Stimulated activated CD8-positive, alpha-beta memory T cell treated with anti-CD3 and anti-CD28 coated beads, Interleukin-15, amount 100 ng/mL, for 1 hour (primary cell): ENCODE data around the gene KPNB1.
"Not testable (repeated sequence)": the region's sequence is repeated elsewhere in the genome, so short reads cannot be mapped to it uniquely, and the experiment has no call there.

Experiments used
- DNase-seq: peaks from one replicate; pipeline ENCODE4 v3.0.0-alpha.2; 2020; ENCODE audit warnings: low read depth

KPNB1 gene

GRCh38 chr17:47676510-47677165, 26.9 kb downstream of the KPNB1 start:
- no peak for DNase-seq

GRCh38 chr17:47678196-47678595, 28.5 kb downstream of the KPNB1 start:
- no peak for DNase-seq

DNA sequence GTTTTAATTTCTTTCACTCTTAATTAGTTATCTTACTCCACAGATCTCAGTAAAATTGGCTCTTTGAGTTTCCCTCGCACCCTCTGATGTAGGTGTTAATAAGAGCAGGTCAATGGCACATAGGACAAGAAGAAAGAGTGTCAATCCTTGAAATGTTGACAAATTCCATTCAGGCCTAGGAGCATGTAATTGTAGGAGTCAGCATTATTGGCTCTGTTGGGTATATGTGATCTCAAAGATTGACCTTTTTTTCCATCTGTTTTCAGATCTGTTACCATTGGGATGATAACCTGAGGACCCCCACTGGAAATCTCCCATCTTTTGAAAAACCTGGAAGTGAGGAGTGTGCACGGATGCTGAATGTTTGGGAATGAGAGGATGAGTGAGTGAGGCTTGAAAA, 32.4 kb downstream of the KPNB1 start:
- no peak for DNase-seq

DNA sequence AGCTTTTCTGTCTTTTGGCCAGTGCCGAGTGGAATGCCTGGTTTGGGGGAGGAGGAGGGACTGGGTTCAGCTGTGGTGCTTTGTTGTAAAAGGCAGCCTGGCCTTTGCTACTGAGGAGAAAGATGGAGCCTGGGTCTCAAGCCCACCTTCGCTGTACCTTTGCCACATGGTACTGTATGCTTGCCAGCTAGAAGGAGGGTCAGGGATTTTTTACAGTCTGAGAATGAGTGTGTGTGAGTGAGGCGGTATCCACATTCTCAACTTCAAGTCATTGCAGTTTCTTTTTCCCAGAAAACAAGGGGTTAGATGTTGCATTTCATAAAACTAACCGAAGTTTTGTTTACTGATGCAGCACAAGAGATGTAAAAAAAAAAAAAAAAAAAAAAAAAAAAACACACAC, 33.0 kb downstream of the KPNB1 start:
- not testable (repeated sequence) for DNase-seq

DNA sequence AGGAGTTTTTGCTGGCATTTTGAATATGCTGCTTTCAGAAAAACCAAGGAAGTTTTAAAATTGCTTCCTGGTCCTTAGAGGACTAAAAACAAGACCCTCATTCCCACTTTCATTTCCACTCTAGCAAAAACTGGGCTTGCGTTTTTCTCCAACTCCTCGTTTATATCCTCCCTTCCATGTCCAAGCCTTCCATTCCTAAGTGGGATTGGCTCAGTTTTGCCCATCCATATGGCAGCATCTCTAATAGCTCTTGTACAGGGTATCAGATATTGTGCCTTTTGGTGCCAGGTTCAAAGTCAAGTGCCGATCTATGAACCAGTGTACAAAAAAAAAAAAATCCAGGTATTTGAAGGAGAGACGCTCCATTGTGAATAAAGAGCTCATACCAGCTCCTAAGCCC, 34.3 kb downstream of the KPNB1 start:
- no peak for DNase-seq

GRCh38 chr17:47684535-47685193, 34.9 kb downstream of the KPNB1 start:
- DNase-seq = no peak

- DNase-seq = no peak
These were observed 36.0 kb downstream of the KPNB1 start for GRCh38 chr17:47685556-47686275.

DNA sequence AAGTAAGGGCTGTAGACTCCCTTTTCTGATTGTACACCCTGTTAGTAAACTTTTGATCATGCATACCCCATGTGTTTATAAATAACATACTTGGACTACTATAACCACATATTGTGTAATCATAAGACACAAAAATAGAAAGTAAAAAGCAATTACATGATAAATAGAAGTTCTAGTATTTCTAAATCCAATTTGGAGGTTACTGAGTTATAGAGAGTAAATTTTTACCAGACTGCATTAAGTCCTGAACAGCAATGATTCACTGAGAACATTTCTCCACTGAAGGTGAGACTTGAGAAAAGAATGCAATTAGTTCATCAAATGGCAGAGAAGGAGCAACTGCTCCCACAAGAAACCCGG, 36.5 kb downstream of the KPNB1 start:
- no peak for DNase-seq

DNA sequence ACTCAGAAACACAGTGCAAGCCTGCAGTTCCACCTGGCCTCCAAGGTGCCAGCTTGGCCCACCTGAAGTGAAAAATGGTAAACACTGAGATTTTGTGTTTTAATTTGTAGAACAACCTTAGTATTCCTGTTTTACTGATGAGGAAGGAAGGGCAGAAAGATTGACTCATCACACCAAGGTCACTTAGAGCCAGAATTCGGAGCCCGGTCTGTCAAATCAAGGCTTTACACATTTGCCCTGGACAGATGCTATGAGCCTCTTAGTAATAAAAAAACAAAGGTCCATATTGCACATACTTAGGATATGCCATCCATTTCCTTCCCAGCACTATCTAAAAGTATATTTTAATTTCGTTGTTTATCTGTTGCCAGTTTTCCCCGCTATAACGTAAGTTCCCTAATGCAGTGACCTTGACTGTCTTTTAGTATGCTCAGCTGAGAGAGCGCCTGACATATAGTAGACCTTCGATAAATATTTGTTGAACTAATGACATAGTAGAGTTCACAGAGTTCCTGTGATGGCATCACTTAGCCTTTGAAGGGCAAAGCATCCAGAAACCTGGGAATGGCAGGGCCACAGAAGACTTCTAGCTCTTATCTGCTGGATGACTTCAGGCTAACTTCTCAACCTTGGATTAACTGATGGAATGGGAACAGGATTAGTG, 37.1 kb downstream of the KPNB1 start:
- DNase-seq = no peak

DNA sequence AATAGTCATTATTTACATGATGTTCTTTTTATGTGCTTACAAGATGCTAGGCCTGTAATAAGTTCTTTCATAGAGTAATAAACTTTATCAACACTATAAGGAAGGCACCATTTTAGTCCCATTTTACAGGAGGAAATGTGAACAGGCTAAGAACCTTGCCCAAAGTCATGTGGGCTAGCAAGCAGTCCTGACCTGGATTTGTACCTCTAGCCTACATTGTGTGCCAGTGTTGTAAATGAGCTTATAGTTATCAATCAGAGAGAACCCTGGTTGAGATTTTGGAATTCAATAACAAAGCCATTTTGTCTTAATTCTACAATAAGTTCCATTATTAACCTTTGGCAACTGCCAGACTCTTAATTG, 37.6 kb downstream of the KPNB1 start:
- no peak for DNase-seq

DNA sequence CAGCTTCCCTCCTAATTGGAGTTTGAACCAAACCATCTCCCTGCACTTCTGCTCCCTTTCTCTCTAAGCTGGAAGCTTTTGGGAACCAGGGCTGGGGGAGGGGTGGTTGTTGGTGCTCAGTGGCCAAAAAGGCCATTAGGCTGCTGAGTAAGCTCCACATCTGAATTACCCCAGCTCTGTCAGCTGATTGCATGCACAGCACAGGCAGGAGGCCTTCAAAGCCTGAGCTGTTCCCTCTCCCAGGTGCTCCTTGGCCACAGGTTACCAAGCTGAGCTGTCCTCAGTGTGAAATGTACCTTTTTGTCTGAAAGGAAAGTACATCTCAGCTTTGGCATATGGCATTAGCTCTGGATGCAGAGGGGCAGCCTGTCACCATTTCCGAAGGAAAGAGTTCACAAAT, 38.0 kb downstream of the KPNB1 start:
- no peak for DNase-seq

GRCh38 chr17:47690121-47690520, 40.4 kb downstream of the KPNB1 start:
- DNase-seq = no peak

DNA sequence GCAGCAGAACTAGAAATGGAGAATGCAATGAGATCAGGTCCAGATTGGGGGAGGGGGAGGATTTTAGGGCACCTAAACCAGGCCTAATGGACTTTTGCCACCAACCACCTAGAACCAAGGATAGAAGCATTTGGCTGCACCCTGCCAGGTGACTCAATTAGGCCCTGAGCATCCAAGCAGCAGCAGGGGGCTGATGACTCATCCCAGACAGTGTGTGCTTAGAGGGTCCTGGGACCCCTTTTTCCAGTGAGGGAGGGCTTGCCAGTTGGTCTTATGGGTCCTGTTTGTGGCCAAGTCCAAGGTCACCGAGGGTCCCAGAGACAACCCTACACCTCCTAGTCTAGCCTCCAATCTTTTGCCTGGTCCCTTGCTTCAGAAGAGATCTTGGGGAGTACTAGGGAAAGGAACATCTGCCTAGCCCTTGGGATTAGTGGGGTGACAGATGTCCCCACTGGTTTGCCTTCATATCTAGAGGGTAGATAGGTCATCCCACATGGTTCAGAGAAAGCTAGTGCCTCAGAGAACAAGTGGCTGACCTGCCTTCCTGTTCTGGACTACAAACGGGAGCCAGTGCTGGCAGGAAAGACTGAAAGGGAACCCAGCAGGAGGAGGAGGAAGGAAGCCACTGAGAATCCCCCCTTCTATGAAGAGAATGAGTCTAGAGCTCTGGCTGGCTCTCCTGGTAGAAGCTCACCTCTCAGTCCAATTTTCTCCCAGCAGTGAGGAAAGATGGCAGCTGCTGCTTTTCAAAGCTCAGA, 42.6 kb downstream of the KPNB1 start:
- DNase-seq = no peak

- DNase-seq = no peak
These were observed 43.4 kb downstream of the KPNB1 start for GRCh38 chr17:47692895-47693730.

GRCh38 chr17:47693731-47694580, 44.2 kb downstream of the KPNB1 start, which contains the start of gene TBKBP1:
TBKBP1 (plus strand) TSS chr17:47694161; CDS start chr17:47696113, 1,952 bp downstream.
- DNase-seq = no peak

DNA sequence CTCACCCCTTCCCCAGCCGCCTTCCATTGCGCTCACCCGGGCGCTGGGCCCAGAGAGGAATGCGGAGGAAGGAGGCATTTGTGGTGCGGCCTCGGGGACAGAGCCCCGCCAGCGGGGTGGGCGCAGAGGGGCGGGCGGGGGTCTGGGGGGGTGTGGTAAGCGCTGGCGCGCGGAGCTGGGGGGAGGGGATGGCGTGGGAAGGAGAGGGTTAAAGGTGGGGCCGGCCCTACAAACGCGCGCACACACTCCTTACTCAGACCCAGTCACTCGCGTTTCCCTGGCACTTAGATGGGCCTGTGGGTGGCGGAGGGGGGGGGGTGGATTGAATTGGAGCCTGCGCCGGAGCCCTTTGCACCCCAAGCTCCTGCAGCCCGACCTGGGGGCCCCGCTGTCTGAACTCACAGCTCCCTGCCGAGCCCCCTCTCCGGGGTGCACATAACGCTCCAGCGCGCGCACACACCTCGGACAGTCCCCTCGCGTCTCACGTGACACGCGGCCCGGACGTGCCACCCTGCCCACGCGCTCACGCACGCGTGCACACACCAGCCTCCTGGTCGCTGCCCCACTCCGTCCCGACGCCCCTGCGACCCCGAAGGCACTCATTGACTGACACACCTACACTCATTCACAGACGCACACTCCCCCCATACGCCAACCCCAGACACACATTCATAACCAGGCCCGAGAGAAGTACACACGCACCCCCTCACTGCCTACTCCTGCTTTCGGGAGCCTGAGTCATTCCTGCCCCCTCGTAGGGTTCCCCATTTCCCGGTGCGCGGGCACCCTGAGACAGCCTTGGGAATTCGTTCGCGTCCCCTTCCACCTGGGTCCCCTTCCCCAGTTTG, 45.1 kb downstream of the KPNB1 start:
- DNase-seq = no peak

DNA sequence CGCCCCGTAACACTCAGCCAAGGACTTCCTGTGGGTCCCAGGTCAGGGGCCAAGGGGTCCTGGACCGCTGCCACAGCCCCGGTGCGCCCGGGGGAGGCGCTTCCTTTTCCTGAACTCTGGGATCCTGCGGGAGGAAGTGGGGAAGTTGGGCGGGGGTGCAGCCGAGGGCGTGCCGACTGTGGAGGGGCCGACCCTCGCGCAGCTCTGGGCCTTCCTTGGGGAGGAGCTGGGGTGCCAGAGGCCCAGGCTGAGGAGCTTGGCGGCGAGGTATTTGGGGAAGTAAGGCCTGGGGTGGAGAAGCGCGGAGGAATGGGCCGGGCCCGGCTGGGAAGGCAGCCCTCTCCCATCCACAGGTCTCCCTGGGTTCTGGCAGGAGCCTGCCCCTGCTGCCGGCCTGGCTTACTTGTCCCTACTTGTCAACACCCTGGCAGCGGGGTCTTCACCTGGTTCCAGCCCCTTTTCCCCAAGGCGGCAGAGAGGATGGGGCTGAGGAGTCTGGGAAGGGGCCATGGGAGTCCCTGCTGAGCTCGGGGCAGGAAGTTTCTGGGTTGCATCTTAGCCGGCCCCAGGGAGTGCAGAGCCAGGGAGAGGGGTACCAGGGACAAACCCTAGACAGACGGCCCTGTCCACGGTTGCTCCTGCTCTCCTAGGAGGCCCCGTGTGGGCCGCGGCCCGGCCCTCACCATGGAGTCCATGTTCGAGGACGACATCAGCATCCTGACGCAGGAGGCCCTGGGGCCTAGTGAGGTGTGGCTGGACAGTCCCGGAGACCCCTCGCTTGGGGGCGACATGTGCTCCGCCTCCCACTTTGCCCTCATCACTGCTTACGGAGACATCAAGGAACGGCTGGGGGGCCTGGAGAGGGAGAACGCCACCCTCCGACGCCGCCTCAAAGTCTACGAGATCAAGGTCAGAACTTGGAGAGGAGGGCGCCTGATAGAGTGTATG, 46.0 kb downstream of the KPNB1 start:
- no peak for DNase-seq
